Stimulated activated naive CD8-positive, alpha-beta T cell treated with anti-CD3 and anti-CD28 coated beads, Interleukin-15, Interleukin-2, amounts not matched to agents 100 ng/mL and 50 ng/mL, for 24 hours (primary cell): Measurements from ENCODE around the gene SCAPER.

Source experiments
- H3K27ac Mint-ChIP-seq: one replicate; pipeline ENCODE4 v1.8.0; 2021; ENCODE audit warnings: mild to moderate bottlenecking, mixed read lengths
- H3K27me3 Mint-ChIP-seq: one replicate; pipeline ENCODE4 v1.8.0; 2021; ENCODE audit warnings: mixed read lengths
- H3K36me3 Mint-ChIP-seq: one replicate; pipeline ENCODE4 v1.8.0; 2021; ENCODE audit warnings: low read depth, mixed read lengths
- H3K4me1 Mint-ChIP-seq: one replicate; pipeline ENCODE4 v1.8.0; 2021; ENCODE audit warnings: low read depth, mixed read lengths
- H3K4me3 Mint-ChIP-seq: one replicate; pipeline ENCODE4 v1.8.0; 2021; ENCODE audit warnings: mild to moderate bottlenecking, mixed read lengths
- H3K9me3 Mint-ChIP-seq: one replicate; pipeline ENCODE4 v1.8.0; 2021; ENCODE audit warnings: mixed read lengths

Gene SCAPER

DNA sequence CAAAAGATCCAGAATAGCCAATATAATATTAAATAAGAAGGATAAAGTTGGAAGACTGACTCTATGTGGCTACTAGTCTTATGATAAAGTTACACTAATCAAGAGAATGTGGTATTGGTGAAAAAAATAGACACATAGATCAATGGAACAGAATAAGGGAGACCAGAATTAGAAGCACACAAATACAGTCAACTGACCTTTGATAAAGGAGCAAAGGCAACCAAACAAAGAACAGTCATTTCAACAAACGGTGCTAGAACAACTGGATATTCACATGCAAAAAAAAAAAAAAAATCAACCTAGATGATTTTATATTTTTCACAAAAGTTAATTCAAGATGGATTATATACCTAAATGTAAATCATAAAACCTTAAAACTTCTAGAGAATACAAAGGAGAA lies 422.1 kb downstream of the SCAPER start:
- no peaks in the 10 kb centered on the region for H3K36me3 Mint-ChIP-seq
- no peaks in the 10 kb centered on the region for H3K4me1 Mint-ChIP-seq
- no peaks in the 10 kb centered on the region for H3K27me3 Mint-ChIP-seq
- H3K4me3 Mint-ChIP-seq = no peak overlapping the region
- no peak overlapping the region for H3K27ac Mint-ChIP-seq
- H3K9me3 Mint-ChIP-seq = peaks cover 6% of the 10 kb centered on the region

DNA sequence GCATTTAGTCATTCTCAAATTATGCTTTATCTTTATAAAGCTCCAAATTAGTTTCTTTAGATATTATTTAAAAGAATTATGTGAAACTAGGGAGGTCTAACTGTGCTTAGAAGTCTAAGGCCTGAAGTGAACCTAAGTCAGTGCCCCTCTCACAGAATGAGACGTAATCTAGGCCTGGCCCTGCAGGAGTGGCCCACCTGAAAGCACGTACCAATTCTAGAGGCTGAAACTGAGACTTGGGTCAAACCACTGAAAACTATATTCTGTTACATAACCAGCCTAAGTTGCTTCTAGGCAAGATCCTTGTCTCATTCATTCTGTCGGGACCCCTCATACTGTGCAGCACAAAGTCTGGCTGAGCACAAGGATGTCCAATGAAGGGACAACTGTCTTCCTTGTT lies 424.9 kb downstream of the SCAPER start:
- H3K27me3 Mint-ChIP-seq = no peaks in the 10 kb centered on the region
- H3K9me3 Mint-ChIP-seq = no peaks in the 10 kb centered on the region
- H3K4me3 Mint-ChIP-seq = no peak overlapping the region
- H3K36me3 Mint-ChIP-seq = no peaks in the 10 kb centered on the region
- H3K4me1 Mint-ChIP-seq = no peaks in the 10 kb centered on the region
- H3K27ac Mint-ChIP-seq = no peak overlapping the region

GRCh38 chr15:76470691-76471090 lies 434.4 kb downstream of the SCAPER start:
- Mint-ChIP-seq H3K4me1 (no peaks in the 10 kb centered on the region), H3K27me3 (no peaks in the 10 kb centered on the region), H3K9me3 (peaks cover 29% of the 10 kb centered on the region), H3K36me3 (peaks cover 65% of the 10 kb centered on the region), H3K27ac (no peak overlapping the region), H3K4me3 (no peak overlapping the region)

DNA sequence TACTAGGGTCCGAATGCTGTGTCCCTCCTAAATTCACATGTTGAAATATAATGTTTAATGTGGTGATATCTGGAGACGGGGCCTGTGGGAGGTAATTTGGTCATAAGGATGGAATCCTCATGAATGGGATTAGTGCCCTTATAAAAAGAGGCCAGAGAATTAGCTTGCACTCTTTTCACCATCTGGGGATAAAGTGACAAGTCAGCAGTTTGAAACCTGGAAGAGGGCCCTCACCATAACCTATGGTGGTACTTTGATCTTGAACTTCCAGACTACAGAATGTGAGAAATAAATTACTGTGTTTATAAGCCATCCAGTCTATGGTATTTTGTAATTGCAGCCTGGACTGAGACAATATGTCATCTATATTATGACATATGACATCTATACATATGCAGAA lies 436.4 kb downstream of the SCAPER start:
- Mint-ChIP-seq H3K27me3 (no peaks in the 10 kb centered on the region), H3K4me3 (no peak overlapping the region), H3K4me1 (no peaks in the 10 kb centered on the region), H3K27ac (no peak overlapping the region), H3K9me3 (peaks cover 30% of the 10 kb centered on the region), H3K36me3 (peaks cover 74% of the 10 kb centered on the region)

GRCh38 chr15:76467136-76467535 lies 438.0 kb downstream of the SCAPER start:
- H3K9me3 Mint-ChIP-seq = peaks cover 30% of the 10 kb centered on the region
- no peak overlapping the region for H3K27ac Mint-ChIP-seq
- no peak overlapping the region for H3K4me3 Mint-ChIP-seq
- peaks cover 74% of the 10 kb centered on the region for H3K36me3 Mint-ChIP-seq
- no peaks in the 10 kb centered on the region for H3K27me3 Mint-ChIP-seq
- no peaks in the 10 kb centered on the region for H3K4me1 Mint-ChIP-seq

GRCh38 chr15:76465728-76466127 lies 439.4 kb downstream of the SCAPER start:
- H3K9me3 Mint-ChIP-seq = peaks cover 30% of the 10 kb centered on the region
- no peak overlapping the region for H3K4me3 Mint-ChIP-seq
- H3K36me3 Mint-ChIP-seq = peaks cover 60% of the 10 kb centered on the region
- no peaks in the 10 kb centered on the region for H3K4me1 Mint-ChIP-seq
- H3K27me3 Mint-ChIP-seq = no peaks in the 10 kb centered on the region
- H3K27ac Mint-ChIP-seq = no peak overlapping the region

DNA sequence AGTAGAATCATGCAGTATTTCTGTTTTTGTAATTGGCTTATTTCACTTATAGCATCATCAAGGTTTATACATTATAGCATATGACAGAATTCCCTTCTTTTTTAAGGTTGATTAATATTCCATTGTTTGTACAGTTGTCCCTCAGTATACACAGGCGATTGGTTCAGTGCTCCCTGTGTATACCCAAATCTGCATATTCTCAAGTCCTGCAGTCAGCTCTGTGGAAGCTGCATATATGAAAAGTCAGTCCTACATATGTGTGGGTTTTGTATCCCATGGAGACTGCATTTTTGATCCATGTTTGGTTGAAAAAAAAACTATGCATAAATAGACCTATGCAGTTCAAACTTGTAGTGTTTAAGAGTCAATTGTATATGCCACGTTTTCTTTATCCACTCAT lies 440.9 kb downstream of the SCAPER start:
- Mint-ChIP-seq H3K4me3 (no peak overlapping the region), H3K36me3 (peaks cover 45% of the 10 kb centered on the region), H3K27me3 (no peaks in the 10 kb centered on the region), H3K4me1 (no peaks in the 10 kb centered on the region), H3K27ac (no peak overlapping the region), H3K9me3 (peaks cover 26% of the 10 kb centered on the region)

DNA sequence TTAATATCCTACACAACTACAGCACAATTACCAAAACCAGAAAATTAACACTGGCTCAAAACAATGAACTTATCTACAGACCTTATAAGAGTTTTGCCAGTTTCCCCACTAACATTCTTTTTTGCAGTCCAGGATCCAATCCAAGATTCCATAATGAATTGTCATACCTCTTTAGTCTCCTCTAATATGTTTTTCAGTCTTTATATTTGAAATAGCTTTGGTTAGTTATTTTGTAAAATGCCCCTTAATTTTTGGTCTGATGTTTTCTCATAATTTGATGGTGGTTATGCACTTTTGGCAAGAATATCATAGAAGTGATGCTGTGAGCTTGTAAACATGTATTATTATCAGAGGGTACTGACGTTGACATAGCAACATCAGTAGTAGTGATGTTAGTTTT lies 444.3 kb downstream of the SCAPER start:
- H3K36me3 Mint-ChIP-seq = peaks cover 11% of the 10 kb centered on the region
- no peak overlapping the region for H3K4me3 Mint-ChIP-seq
- H3K9me3 Mint-ChIP-seq = peaks cover 3% of the 10 kb centered on the region
- no peaks in the 10 kb centered on the region for H3K4me1 Mint-ChIP-seq
- no peaks in the 10 kb centered on the region for H3K27me3 Mint-ChIP-seq
- no peak overlapping the region for H3K27ac Mint-ChIP-seq

- H3K4me3 Mint-ChIP-seq = no peak overlapping the region
Observed at GRCh38 chr15:76460347-76460746, 444.8 kb downstream of the SCAPER start.

GRCh38 chr15:76451540-76451939 lies 453.6 kb downstream of the SCAPER start:
- H3K4me1 Mint-ChIP-seq = no peaks in the 10 kb centered on the region
- no peaks in the 10 kb centered on the region for H3K27me3 Mint-ChIP-seq
- H3K4me3 Mint-ChIP-seq = no peak overlapping the region
- peaks cover 3% of the 10 kb centered on the region for H3K36me3 Mint-ChIP-seq
- H3K27ac Mint-ChIP-seq = no peak overlapping the region
- H3K9me3 Mint-ChIP-seq = no peaks in the 10 kb centered on the region

More at GRCh38 chr15:76460347-76460746, 444.8 kb downstream of the SCAPER start:
- H3K27ac Mint-ChIP-seq = no peak overlapping the region
- H3K36me3 Mint-ChIP-seq = peaks cover 6% of the 10 kb centered on the region
- no peaks in the 10 kb centered on the region for H3K4me1 Mint-ChIP-seq
- no peaks in the 10 kb centered on the region for H3K27me3 Mint-ChIP-seq
- no peaks in the 10 kb centered on the region for H3K9me3 Mint-ChIP-seq

DNA sequence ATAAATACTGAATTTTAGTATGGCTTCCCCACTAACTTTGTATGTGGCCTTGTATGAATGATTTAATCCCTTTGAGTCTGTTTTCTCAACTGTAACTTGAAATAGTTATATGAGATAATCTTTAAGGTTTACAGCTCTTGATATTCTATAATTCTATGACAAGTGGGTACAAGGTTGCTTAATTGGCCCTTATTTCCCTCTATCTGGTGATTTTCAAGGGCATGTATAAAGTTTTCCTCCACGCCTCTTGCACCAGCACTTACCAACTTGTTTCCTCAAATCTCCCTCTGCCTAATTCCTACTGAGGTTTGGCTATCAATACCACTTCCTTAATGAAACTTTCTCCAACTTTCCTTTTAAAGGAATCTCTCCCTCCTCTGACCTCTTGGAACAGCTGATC lies 455.7 kb downstream of the SCAPER start:
- H3K4me1 Mint-ChIP-seq = no peaks in the 10 kb centered on the region
- H3K36me3 Mint-ChIP-seq = peaks cover 3% of the 10 kb centered on the region
- no peaks in the 10 kb centered on the region for H3K27me3 Mint-ChIP-seq
- no peak overlapping the region for H3K27ac Mint-ChIP-seq
- H3K4me3 Mint-ChIP-seq = no peak overlapping the region
- H3K9me3 Mint-ChIP-seq = no peaks in the 10 kb centered on the region

- H3K4me1 Mint-ChIP-seq = no peaks in the 10 kb centered on the region
- H3K9me3 Mint-ChIP-seq = no peaks in the 10 kb centered on the region
- H3K27me3 Mint-ChIP-seq = no peaks in the 10 kb centered on the region
- no peak overlapping the region for H3K4me3 Mint-ChIP-seq
- peaks cover 3% of the 10 kb centered on the region for H3K36me3 Mint-ChIP-seq
- no peak overlapping the region for H3K27ac Mint-ChIP-seq
Observed at GRCh38 chr15:76448755-76449154, 456.4 kb downstream of the SCAPER start.

- Mint-ChIP-seq H3K9me3 (no peaks in the 10 kb centered on the region), H3K27ac (no peak overlapping the region), H3K36me3 (peaks cover 3% of the 10 kb centered on the region), H3K27me3 (no peaks in the 10 kb centered on the region), H3K4me3 (no peak overlapping the region), H3K4me1 (no peaks in the 10 kb centered on the region)
Observed at GRCh38 chr15:76447728-76448441, 457.3 kb downstream of the SCAPER start.

GRCh38 chr15:76440441-76440840 lies 464.7 kb downstream of the SCAPER start:
- H3K9me3 Mint-ChIP-seq = no peaks in the 10 kb centered on the region
- H3K27ac Mint-ChIP-seq = no peak overlapping the region
- no peaks in the 10 kb centered on the region for H3K27me3 Mint-ChIP-seq
- H3K4me3 Mint-ChIP-seq = no peak overlapping the region
- H3K36me3 Mint-ChIP-seq = no peaks in the 10 kb centered on the region
- H3K4me1 Mint-ChIP-seq = no peaks in the 10 kb centered on the region

GRCh38 chr15:76439542-76439941 lies 465.6 kb downstream of the SCAPER start:
- Mint-ChIP-seq H3K9me3 (no peaks in the 10 kb centered on the region), H3K4me1 (no peaks in the 10 kb centered on the region), H3K36me3 (no peaks in the 10 kb centered on the region), H3K27me3 (no peaks in the 10 kb centered on the region), H3K4me3 (no peak overlapping the region), H3K27ac (no peak overlapping the region)

DNA sequence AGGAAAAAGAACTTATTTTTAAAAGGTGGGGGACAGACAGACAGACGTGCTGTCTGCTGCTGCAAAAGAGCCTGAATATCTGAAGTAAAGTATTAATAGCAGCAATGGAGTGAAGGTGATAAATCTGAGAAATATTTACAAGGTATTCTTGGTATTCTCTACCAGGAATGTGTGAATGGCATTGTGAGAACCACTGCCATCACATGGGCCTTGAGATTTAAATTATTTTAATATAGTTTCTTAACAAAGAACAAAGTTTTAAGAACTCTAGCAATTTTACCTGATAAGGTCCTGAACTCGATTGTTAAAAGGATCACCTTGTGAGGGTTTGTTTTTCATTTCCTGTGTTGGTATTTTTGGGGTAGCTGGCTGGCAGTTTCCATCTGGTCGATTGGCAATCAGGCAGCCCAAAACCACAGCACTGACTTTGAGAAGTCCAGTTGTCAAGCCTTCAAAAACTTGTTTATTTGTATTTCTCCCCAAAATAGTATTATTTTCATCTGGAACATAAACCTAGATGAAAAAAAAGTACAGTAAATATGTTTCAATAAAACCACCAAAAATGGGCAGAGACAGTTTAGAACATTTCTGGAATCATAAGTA lies 471.2 kb downstream of the SCAPER start:
- H3K36me3 Mint-ChIP-seq = peaks cover 37% of the 10 kb centered on the region

More for the DNA sequence above, 471.2 kb downstream of the SCAPER start:
- H3K27ac Mint-ChIP-seq = no peak overlapping the region
- H3K27me3 Mint-ChIP-seq = no peaks in the 10 kb centered on the region
- peaks cover 5% of the 10 kb centered on the region for H3K9me3 Mint-ChIP-seq
- H3K4me3 Mint-ChIP-seq = no peak overlapping the region
- no peaks in the 10 kb centered on the region for H3K4me1 Mint-ChIP-seq
